ENCODE measurements around the gene RASGRF1.
"Not testable (repeated sequence)": the region's sequence is repeated elsewhere in the genome, so short reads cannot be mapped to it uniquely, and the experiment has no call there.

RASGRF1 gene

GRCh38 chr15:79002581-79002980 is 88.0 kb downstream of the RASGRF1 start:
- no peak overlapping the region for H3K4me3 ChIP-seq (ENCODE audit: low read depth, low read length)
- no peak for TF ChIP-seq CTCF (IDR thresholded peaks at IDR 0.05; ENCODE audit: low read depth, low read length)

GRCh38 chr15:78999636-79000035 is 90.9 kb downstream of the RASGRF1 start:
- no peak overlapping the region for H3K4me3 ChIP-seq (ENCODE audit: low read depth, low read length)

GRCh38 chr15:78998526-78998925 is 92.1 kb downstream of the RASGRF1 start:
- no peak for TF ChIP-seq CTCF (IDR thresholded peaks at IDR 0.05; ENCODE audit: low read depth, low read length)
- no peak overlapping the region for H3K4me3 ChIP-seq (ENCODE audit: low read depth, low read length)

More at GRCh38 chr15:78999636-79000035, 90.9 kb downstream of the RASGRF1 start:
- no peak for TF ChIP-seq CTCF (IDR thresholded peaks at IDR 0.05; ENCODE audit: low read depth, low read length)

- TF ChIP-seq CTCF (IDR thresholded peaks at IDR 0.05; ENCODE audit: low read depth, low read length): no peak
Observed at GRCh38 chr15:78997981-78998499, 92.5 kb downstream of the RASGRF1 start.

GRCh38 chr15:78996894-78997275 is 93.7 kb downstream of the RASGRF1 start:
- no peak overlapping the region for H3K4me3 ChIP-seq (ENCODE audit: low read depth, low read length)
- no peak for TF ChIP-seq CTCF (IDR thresholded peaks at IDR 0.05; ENCODE audit: low read depth, low read length)

More at GRCh38 chr15:78997981-78998499, 92.5 kb downstream of the RASGRF1 start:
- no peak overlapping the region for H3K4me3 ChIP-seq (ENCODE audit: low read depth, low read length)

GRCh38 chr15:78995921-78996893 is 94.4 kb downstream of the RASGRF1 start:
- TF ChIP-seq CTCF (IDR thresholded peaks at IDR 0.05; ENCODE audit: low read depth, low read length): no peak
- H3K4me3 ChIP-seq (ENCODE audit: low read depth, low read length): no peak overlapping the region

- H3K4me3 ChIP-seq (ENCODE audit: low read depth, low read length): not testable (repeated sequence)
Observed at GRCh38 chr15:78995161-78995560, 95.4 kb downstream of the RASGRF1 start.

Data from WI38 (cell line).